Choroid plexus epithelial cell (primary cell): ENCODE results near the gene CERK.

Experiments
- DNase-seq: peaks from one replicate; pipeline ENCODE4 v3.0.0-alpha.2; 2010; ENCODE audit warnings: low read depth
- H3K4me3 ChIP-seq: 2 replicates; pipeline ENCODE4 v1.5.1; 2011; ENCODE audit warnings: low read depth, mild to moderate bottlenecking, control low read depth, low read length, moderate library complexity
- TF ChIP-seq, protein P1 (sequence below): conservative IDR thresholded peaks from 2 replicates; pipeline ENCODE4 v1.5.1; 2011; ENCODE audit warnings: low read depth, mild to moderate bottlenecking, control low read depth, inconsistent platforms, low read length, moderate library complexity

Gene CERK

DNA sequence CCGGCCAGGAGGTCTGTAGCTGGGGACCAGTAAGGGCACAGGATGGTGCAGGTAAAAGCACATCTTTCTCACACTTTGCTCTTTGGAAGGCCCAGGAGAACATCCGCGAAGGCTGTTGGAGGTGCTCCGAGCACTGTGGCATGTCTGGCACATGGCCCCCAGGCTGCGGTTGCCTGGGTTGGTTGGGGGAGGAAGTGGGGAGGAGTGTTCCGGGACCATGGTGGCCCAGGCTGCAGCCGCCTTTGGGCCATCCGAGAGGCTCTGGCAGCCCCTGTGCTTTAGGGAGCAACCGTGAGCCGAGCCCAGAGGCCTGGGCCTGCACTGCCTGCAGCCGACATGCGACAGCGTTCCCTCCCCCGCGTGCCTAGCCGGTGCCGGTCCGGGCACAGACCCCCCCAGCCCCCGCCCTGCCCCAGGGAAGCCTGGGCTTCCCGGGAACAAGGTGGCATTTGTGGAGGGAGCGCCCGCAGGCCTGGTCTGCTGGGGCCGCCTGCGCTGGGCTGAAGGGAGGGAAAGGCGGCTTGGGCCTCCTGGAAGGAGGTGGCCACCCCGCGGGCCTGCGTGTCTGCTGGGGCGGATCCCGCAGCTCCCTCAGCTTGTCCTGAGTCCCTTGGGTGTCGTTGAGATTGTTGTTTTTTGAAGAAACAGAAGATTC is 59.9 kb downstream of the CERK start:
- no peak for DNase-seq
- no peak overlapping the region for H3K4me3 ChIP-seq
- TF ChIP-seq, protein P1, sequence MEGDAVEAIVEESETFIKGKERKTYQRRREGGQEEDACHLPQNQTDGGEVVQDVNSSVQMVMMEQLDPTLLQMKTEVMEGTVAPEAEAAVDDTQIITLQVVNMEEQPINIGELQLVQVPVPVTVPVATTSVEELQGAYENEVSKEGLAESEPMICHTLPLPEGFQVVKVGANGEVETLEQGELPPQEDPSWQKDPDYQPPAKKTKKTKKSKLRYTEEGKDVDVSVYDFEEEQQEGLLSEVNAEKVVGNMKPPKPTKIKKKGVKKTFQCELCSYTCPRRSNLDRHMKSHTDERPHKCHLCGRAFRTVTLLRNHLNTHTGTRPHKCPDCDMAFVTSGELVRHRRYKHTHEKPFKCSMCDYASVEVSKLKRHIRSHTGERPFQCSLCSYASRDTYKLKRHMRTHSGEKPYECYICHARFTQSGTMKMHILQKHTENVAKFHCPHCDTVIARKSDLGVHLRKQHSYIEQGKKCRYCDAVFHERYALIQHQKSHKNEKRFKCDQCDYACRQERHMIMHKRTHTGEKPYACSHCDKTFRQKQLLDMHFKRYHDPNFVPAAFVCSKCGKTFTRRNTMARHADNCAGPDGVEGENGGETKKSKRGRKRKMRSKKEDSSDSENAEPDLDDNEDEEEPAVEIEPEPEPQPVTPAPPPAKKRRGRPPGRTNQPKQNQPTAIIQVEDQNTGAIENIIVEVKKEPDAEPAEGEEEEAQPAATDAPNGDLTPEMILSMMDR = no peak

DNA sequence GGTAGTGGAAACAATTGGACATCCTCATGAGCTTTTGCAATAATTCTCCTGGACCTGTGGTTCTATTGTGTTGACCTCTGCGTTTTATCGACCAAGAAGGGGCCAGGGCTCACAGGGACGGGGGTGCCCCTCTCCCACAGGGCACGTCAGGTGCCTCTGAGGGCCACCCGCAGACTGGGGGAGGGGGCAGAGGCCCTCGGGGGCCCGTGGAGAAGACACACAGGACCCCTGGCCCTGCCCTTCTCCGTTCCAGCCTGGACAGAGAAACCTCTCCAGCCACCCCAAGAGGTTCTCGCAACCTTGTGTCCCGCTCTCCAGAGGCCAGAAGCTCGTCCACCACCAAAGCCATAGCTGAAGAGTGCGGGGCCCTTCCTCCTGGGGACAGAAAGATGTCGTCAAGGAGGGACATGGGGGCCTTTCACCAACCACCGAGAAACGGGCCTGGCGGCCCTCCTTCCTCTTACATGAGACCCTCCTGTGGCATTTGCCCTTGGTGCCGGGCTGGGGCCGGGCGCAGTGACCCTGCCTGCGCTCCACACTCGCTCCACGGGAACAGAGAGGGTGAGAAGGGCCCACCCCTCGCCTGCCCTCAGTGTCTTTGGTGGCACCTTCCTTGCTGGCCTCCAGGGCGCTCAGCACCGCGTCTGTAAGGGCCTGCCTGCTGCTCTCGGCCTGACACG is 60.6 kb downstream of the CERK start:
- TF ChIP-seq, protein P1 = no peak
- DNase-seq = no peak
- no peak overlapping the region for H3K4me3 ChIP-seq

DNA sequence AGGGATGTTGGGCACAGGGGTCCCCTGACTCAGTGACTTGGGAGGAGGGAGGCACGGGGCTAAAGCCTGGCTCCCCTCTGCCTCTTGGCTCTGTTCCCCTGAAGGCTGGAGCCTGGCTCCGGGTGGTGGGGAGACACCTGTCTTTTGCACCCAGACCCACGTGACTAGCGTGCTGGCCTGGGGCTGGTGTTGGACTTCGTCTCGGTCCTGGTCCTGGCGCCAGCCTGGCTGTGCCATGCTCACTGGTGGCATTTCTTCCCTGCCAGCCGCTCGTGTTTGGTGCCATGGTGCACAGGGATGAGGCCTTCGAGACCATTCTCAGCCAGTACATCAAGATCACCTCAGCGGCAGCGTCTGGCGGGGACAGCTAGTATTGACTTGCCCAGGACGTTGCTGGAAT is 61.2 kb downstream of the CERK start:
- H3K4me3 ChIP-seq = no peak overlapping the region
- TF ChIP-seq, protein P1 = no peak
- DNase-seq = no peak

DNA sequence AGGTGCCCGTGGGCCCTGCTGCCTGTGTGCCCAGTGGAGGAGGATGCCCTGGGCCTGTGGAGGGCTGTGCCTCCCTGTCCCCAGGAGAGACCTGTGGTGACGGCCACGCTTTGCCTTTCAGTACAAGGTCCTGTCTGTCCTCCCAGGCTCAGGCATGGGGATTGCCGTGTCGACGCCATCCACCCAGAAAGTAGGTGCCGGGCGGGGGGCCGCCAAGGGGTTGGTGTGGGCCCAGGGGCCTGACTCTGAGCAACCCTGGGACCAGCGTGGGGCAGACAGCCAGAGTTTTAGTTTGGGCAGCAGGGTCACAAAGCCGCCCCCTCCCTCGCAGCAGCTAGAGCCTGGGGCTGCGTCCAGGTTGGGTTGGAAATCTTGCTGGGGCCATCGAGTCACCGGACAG is 61.6 kb downstream of the CERK start:
- no peak overlapping the region for H3K4me3 ChIP-seq
- DNase-seq = no peak
- TF ChIP-seq, protein P1 = no peak

DNA sequence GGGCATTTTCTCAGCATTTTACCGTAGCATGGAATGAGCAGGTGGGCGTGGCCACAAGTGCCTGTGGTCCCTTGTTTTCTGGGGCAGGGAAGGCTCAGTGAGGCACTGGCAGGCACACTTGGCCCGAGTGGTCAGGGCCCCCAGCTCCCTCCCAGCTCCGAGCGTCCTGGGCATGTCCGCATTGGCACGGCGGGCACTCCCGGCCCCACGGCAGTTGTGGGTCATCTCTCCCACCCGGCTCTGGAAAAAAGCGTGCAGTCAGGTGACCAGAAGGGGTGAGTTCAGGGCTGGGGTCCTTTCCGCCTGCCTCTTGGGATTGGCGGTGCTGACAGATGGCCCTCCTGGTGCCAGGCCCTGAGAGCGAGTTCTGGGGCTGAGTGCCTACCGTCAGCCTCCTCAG is 62.1 kb downstream of the CERK start:
- TF ChIP-seq, protein P1 = no peak
- no peak for DNase-seq

DNA sequence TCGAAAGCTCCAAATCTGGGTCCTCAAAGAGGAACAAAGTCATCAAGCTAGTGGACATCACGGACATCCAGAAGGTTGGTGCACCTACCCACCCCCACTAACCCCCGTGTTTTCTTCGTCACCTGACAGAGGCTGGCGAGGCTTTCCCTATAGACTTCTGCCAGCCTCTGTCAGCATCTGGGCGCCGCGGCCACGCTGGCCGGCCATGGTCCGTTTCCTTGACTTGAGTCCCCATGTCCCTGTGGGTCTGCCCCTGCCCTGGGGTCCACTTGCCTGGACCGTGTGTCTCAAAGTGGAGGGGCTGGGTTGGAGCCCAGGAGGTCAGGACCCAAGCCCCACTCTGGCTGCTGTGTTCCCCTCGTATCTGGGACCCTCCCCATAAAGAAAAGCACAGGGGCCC is 62.6 kb downstream of the CERK start:
- no peak for DNase-seq
- TF ChIP-seq, protein P1 = no peak
- no peak overlapping the region for H3K4me3 ChIP-seq

More for the DNA sequence above, 62.1 kb downstream of the CERK start:
- no peak overlapping the region for H3K4me3 ChIP-seq

DNA sequence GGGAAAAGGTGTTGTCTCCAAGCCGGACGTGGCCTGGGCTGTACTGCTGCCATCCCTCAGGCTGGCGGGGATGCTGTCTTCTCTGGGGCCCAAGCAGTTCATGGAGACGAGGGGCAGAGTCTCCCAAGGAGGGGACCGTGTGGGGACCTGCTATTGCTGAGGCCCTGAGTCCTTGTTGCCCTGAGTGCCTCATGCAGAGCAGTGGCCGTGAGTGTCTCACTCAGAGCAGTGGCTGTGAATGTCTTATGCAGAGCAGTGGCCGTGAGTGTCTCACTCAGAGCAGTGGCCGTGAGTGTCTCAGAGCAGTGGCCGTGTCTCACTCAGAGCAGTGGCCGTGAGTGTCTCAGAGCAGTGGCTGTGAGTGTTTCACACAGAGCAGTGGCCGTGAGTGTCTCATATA is 63.1 kb downstream of the CERK start:
- TF ChIP-seq, protein P1 = no peak
- DNase-seq = no peak

More for the DNA sequence above, 63.1 kb downstream of the CERK start:
- H3K4me3 ChIP-seq = no peak overlapping the region
